Measurements from ENCODE around the gene RASGEF1B.

RASGEF1B gene

DNA sequence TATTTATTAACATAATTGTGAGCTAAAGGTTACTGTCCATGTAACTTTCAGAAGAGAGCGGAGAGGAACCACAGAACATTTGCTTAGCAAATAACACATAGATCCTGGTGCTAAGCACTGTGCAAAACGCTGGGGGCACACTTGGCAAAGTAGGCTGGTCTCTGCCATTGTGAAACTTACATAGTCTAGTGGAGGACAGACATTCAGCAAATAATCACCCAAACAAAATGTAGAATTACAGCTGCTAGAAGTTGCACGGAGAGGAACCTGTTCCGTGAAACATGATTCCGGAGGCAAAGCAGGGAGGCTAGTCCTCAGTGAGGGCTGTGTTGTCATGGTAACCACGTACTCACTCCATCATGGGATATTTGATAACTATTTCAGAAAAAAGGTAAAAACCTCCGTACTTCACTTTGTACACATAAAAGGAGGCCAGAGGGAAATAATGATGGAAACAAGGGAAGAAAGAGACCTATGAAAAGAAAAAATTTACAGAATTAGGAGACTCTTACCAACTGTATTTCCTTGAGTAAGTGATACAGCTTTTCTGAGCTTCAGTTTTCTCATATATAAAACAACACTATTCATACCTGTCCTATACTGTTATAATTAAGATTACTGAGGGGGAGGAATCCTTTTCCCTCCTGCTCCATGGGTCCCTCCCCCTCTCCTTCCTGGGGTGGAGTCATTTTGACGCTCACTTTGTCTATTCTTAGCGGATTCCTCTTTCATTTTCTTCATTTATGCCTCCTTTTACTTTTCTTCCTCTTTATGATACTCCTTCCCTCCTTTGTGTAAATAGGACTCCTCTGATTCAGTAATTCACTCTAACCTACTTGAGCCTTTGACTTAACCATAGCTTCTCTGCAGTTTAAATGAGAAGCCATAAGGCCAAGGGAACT, 825 bp upstream of the RASGEF1B start:
- Histone ChIP-seq H3K9me3 (no peaks in the 10 kb centered on the region), H3K36me3 (no peaks in the 10 kb centered on the region), H3K27ac (peak overlapping the region; percentile 84 to 92), H3K4me3 (peak overlapping the region; percentile 86), H3K27me3 (no peaks in the 10 kb centered on the region), H3K4me1 (peaks cover 0 to 32% (median 12%) of the 10 kb centered on the region in 4 donors)
- peak; percentile 43 to 73 for DNase-seq
- peak in 1 of 2 experiments; percentile 20 for TF ChIP-seq CTCF (IDR thresholded peaks at IDR 0.05)
- intact Hi-C loops (cut with DNase I; ENCODE audit: low total_unique reads) = no loop called here

GRCh38 chr4:81471298-81471587, 464 bp downstream of the RASGEF1B start:
- no peaks in the 10 kb centered on the region for H3K9me3 ChIP-seq
- intact Hi-C loops (cut with DNase I; ENCODE audit: low total_unique reads) = no loop called here
- DNase-seq = no peak
- H3K4me3 ChIP-seq = peak overlapping the region; percentile 86
- peaks cover 0 to 33% (median 12%) of the 10 kb centered on the region in 4 donors for H3K4me1 ChIP-seq
- peak overlapping the region; percentile 84 to 92 for H3K27ac ChIP-seq
- TF ChIP-seq CTCF (IDR thresholded peaks at IDR 0.05) = no peak
- H3K27me3 ChIP-seq = no peaks in the 10 kb centered on the region
- H3K36me3 ChIP-seq = no peaks in the 10 kb centered on the region

DNA sequence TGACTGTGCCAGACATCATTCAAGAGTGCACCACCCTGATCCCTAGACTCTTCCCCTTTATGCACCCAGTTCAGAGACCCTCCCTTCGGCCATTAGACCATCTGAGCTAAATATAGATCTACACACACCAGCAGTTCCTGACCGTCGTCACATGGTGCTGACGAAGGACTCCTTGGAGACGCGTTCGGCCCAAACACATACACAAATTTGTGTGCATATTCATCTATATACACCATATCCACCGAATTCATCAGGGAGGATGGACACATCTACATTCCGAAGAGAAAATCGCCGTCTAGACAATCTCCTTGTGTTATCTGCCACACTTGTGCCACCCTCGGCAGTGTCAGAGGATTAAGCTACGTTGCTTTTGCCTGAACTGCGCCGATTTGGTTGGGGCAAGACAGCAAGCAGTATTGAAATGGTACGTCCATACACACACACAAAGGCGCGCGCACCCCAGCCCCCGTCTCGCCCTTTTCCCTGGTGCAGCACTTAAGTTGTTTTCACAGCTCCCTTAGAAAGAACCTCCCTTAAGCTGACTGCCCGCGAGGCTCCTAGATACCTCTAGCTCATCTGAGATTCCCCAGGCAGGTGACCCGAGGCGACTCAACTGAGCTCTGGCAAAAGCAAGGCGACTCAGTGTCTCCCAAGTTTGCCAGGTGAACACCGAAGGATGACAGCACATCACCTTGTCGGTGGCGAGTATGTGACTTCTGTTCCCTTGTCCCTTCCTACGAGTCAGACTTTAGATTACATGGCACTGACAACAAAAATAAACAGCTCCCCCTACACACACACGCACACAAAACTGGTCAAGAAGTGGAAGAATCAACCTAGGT, 1.0 kb downstream of the RASGEF1B start:
- Histone ChIP-seq H3K27ac (peak overlapping the region; percentile 84 to 92), H3K9me3 (no peaks in the 10 kb centered on the region), H3K36me3 (no peaks in the 10 kb centered on the region), H3K27me3 (no peaks in the 10 kb centered on the region), H3K4me1 (peaks cover 0 to 33% (median 12%) of the 10 kb centered on the region in 4 donors), H3K4me3 (peak overlapping the region; percentile 86)
- peak; percentile 72 to 73 for DNase-seq
- TF ChIP-seq CTCF (IDR thresholded peaks at IDR 0.05) = no peak
- intact Hi-C loops (cut with DNase I; ENCODE audit: low total_unique reads) = no loop called here

DNA sequence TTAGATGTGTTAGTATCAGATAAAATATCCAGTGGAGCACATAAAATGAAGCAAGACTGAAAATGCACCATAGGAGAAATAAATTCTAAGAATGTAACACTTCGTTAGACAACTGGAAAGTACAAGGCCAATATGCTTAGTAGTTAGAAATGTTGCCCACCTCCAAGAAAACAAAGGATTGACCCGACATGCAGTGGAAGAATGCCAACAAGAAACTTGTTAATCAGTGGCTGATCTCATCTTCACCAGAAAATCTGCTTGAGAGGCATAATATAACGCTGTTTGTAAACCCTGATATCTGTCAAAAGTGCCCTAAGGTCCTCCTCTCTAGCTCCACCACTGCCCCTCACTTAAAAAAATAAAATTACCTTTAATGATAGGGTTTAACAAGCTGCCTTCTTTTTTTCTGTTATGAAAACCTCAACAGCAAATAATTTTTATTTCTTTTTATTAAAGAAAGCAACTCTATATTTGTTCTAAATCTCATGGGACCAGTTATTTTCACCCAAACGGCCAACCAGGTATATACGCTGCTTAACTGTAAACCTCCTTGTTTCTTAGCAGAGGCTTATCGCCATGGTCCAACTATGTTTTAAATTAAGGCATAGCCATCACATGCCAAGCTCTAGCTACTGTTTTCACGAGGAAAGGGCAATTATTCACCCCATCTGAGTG, 1.8 kb downstream of the RASGEF1B start:
- no peak for TF ChIP-seq CTCF (IDR thresholded peaks at IDR 0.05)
- H3K4me1 ChIP-seq = peaks cover 0 to 33% (median 12%) of the 10 kb centered on the region in 4 donors
- peak overlapping the region; percentile 84 to 92 for H3K27ac ChIP-seq
- no peaks in the 10 kb centered on the region for H3K36me3 ChIP-seq
- H3K4me3 ChIP-seq = peak overlapping the region; percentile 86
- H3K27me3 ChIP-seq = no peaks in the 10 kb centered on the region
- intact Hi-C loops (cut with DNase I; ENCODE audit: low total_unique reads) = loop anchor here (10.0 kb wide), 1 partner anchor 895 kb away; no protein-coding TSS in a partner anchor
- no peak for DNase-seq
- H3K9me3 ChIP-seq = no peaks in the 10 kb centered on the region

DNA sequence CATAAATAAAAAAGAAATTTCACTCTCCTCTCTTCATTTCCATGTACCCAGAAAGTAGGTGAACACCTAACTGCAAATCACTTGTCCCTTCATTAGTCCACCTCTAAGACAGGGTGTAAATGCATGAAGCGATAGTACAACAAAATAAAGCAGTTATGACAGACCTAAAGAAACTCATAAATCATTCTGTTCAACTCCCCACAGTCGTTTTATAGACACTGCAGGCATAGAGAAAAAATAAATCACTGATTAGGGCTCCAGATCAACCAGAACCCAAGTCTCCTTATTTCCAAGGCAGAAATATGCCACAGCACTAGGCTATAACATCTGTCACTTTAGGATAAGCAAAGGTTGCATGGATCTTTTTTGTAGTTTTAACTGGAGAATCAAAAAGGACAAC, 3.0 kb downstream of the RASGEF1B start:
- Histone ChIP-seq H3K4me3 (no peak overlapping the region), H3K4me1 (peaks cover 0 to 29% (median 8%) of the 10 kb centered on the region in 4 donors), H3K36me3 (no peaks in the 10 kb centered on the region), H3K27ac (no peak overlapping the region), H3K9me3 (no peaks in the 10 kb centered on the region), H3K27me3 (no peaks in the 10 kb centered on the region)
- intact Hi-C loops (cut with DNase I; ENCODE audit: low total_unique reads) = loop anchor here (10.0 kb wide), 1 partner anchor 896 kb away; no protein-coding TSS in a partner anchor
- no peak for TF ChIP-seq CTCF (IDR thresholded peaks at IDR 0.05)
- no peak for DNase-seq
